ENCODE measurements around the gene ELL.

ELL gene

DNA sequence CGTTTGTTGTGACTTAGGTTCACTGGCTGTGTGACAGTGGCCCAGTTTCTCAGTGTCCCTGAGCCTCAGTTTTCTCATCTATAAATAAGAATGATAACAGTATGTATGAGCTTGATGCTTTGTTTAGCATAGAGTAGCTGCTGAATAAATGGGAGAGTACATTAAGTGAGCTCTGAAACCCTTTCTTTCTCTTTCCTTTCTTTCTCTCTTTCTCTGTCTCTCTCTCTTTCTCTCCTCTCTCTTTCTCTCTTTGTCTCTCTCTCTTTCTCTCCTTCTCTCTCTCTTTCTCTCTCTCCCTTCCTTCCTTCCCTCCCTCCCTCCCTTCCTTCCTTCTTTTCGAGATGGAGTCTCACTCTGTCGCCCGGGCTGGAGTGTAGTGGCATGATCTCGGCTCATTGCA is 37.8 kb upstream of the ELL start:
- H4K20me1 ChIP-seq (ENCODE audit: control insufficient read depth, insufficient read depth, low read depth, low read length): no peaks in the 10 kb centered on the region
- H3F3A ChIP-seq (ENCODE audit: control insufficient read depth, insufficient read depth): no peaks in the 10 kb centered on the region
- H3K27ac ChIP-seq (ENCODE audit: low read depth, low read length): no peak overlapping the region
- TF ChIP-seq CTCF (IDR thresholded peaks at IDR 0.05; ENCODE audit: low read depth, low read length, poor library complexity, severe bottlenecking): no peak
- no peak for TF ChIP-seq EZH2phosphoT487 (IDR thresholded peaks at IDR 0.05; ENCODE audit: borderline replicate concordance, low read length)
- peaks cover 29% of the 10 kb centered on the region for H3K36me3 ChIP-seq (ENCODE audit: control insufficient read depth, low read length)
- no peaks in the 10 kb centered on the region for H3K9me3 ChIP-seq (ENCODE audit: control insufficient read depth, insufficient read depth, low read length)
- peak overlapping the region; percentile 81 for H3K4me2 ChIP-seq (ENCODE audit: low read length)
- H3K4me3 ChIP-seq (ENCODE audit: low read length): no peak overlapping the region; the same call in 1 of the 2 replicates
- no peaks in the 10 kb centered on the region for H3K27me3 ChIP-seq (ENCODE audit: control insufficient read depth, low read length)
- no peaks in the 10 kb centered on the region for H3K9me2 ChIP-seq (replicated peaks; ENCODE audit: control insufficient read depth, low read length)
- peaks cover 20% of the 10 kb centered on the region for H3K4me1 ChIP-seq (ENCODE audit: control insufficient read depth, low read length)
- H3K79me2 ChIP-seq (ENCODE audit: control insufficient read depth, low read length): peaks cover 27% of the 10 kb centered on the region

GRCh38 chr19:18558604-18559003 is 36.7 kb upstream of the ELL start:
- H3K4me1 ChIP-seq (ENCODE audit: control insufficient read depth, low read length): peaks cover 20% of the 10 kb centered on the region
- H3K4me2 ChIP-seq (ENCODE audit: low read length): peak overlapping the region; percentile 81
- H3K9me2 ChIP-seq (replicated peaks; ENCODE audit: control insufficient read depth, low read length): no peaks in the 10 kb centered on the region
- no peaks in the 10 kb centered on the region for H3F3A ChIP-seq (ENCODE audit: control insufficient read depth, insufficient read depth)
- peaks cover 21% of the 10 kb centered on the region for H3K36me3 ChIP-seq (ENCODE audit: control insufficient read depth, low read length)
- H3K27ac ChIP-seq (ENCODE audit: low read depth, low read length): peak overlapping the region; percentile 27
- no peak for TF ChIP-seq EZH2phosphoT487 (IDR thresholded peaks at IDR 0.05; ENCODE audit: borderline replicate concordance, low read length)
- no peak for TF ChIP-seq CTCF (IDR thresholded peaks at IDR 0.05; ENCODE audit: low read depth, low read length, poor library complexity, severe bottlenecking)
- H3K9me3 ChIP-seq (ENCODE audit: control insufficient read depth, insufficient read depth, low read length): no peaks in the 10 kb centered on the region
- H3K4me3 ChIP-seq (ENCODE audit: low read length): peak overlapping the region; percentile 79
- no peaks in the 10 kb centered on the region for H3K27me3 ChIP-seq (ENCODE audit: control insufficient read depth, low read length)
- H4K20me1 ChIP-seq (ENCODE audit: control insufficient read depth, insufficient read depth, low read depth, low read length): no peaks in the 10 kb centered on the region
- H3K79me2 ChIP-seq (ENCODE audit: control insufficient read depth, low read length): peaks cover 27% of the 10 kb centered on the region

DNA sequence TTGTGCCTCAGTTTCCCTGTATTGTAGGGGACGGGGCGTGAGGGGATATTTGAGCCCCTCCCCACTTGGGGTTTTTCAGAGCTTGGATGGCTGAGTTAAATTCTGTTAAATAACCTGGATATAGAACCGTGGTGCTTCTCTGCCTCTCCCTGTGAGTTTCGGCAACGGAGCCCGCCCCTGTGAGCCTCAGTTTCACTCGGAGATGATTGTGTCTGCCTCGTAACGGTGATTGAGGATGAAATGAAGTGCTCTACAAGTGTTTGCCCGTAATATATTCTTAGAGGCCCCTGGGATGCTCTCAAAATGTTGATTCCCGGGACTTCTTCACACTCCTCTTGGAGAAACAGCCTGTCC is 36.3 kb upstream of the ELL start:
- Histone ChIP-seq H3K9me3 (ENCODE audit: control insufficient read depth, insufficient read depth, low read length) (no peaks in the 10 kb centered on the region), H3K4me1 (ENCODE audit: control insufficient read depth, low read length) (peaks cover 20% of the 10 kb centered on the region), H3K9me2 (replicated peaks; ENCODE audit: control insufficient read depth, low read length) (no peaks in the 10 kb centered on the region), H3K27ac (ENCODE audit: low read depth, low read length) (peak overlapping the region; percentile 27), H3F3A (ENCODE audit: control insufficient read depth, insufficient read depth) (no peaks in the 10 kb centered on the region), H3K36me3 (ENCODE audit: control insufficient read depth, low read length) (peaks cover 19% of the 10 kb centered on the region), H3K4me3 (ENCODE audit: low read length) (peak overlapping the region; percentile 79), H3K79me2 (ENCODE audit: control insufficient read depth, low read length) (peaks cover 27% of the 10 kb centered on the region), H3K4me2 (ENCODE audit: low read length) (peak overlapping the region; percentile 81), H4K20me1 (ENCODE audit: control insufficient read depth, insufficient read depth, low read depth, low read length) (no peaks in the 10 kb centered on the region), H3K27me3 (ENCODE audit: control insufficient read depth, low read length) (no peaks in the 10 kb centered on the region)
- TF ChIP-seq CTCF (IDR thresholded peaks at IDR 0.05; ENCODE audit: low read depth, low read length, poor library complexity, severe bottlenecking): no peak
- TF ChIP-seq EZH2phosphoT487 (IDR thresholded peaks at IDR 0.05; ENCODE audit: borderline replicate concordance, low read length): no peak
